SK-N-MC (cell line): ENCODE results near the gene CTRB1.

ENCODE experiments used
- EZH2 ChIP-seq: fragments of 200-600 bp; sonication (generic); IDR thresholded peaks from one replicate; pipeline ENCODE4 v1.6.1; 2017; ENCODE audit warnings: antibody characterized with exemption
- FOXP2 ChIP-seq: optimal IDR thresholded peaks from 2 replicates; pipeline ENCODE3; 2011; ENCODE audit warnings: mild to moderate bottlenecking, moderate library complexity; ENCODE audit not compliant: insufficient read depth; ENCODE audit errors: extremely low read length, control extremely low read depth
- POLR2AphosphoS5 ChIP-seq: IDR thresholded peaks from 2 replicates; pipeline ENCODE4 v1.6.1; 2012; ENCODE audit warnings: mild to moderate bottlenecking, low read depth, low read length, borderline replicate concordance

DNA sequence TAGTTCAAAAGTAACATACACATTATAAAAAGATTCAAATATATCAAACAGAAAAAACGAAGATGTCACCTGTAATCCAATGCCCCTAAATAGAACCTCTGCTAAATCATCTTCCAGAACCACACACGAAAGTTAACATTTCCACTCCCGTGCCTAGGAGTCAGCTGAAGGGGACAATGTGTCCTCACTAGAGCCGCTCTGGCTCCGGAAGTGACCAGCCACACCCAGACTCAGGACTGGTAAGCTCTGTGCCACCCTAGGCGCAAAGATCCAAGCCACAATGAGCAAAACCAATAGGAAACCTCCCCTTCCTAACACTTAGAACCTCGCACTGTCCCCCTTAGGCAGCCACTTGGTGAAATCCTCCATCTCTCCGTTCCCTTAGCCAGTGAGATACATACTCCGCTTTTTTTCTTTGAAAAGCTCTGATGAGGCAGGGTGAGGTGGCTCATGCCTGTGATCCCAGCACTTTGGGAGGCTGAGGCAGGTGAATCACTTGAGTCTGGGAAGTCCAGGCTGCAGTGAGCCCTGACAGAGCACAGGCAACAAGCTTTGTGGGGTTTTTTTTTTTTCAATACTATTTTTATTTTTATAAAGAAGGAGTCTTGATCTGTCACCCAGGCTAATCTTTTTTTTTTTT lies 11.8 kb downstream of the CTRB1 start:
- TF ChIP-seq EZH2 (no peak), FOXP2 (no peak), POLR2AphosphoS5 (no peak)
